IMR-90 (cell line): Measurements from ENCODE around the gene DUS3L. TPM values are rescaled to one million over a fixed set of nuclear protein-coding genes. Genes with fewer than 3 reads are reported as not detected.

Source experiments
- ATAC-seq: fragments of 200-7000 bp; cut with Tn5 transposase; 2 replicates; pipeline ENCODE4 v1.9.1; 2020; ENCODE audit warnings: low read depth, mild to moderate bottlenecking, moderate library complexity
- BruUV-seq: library from RNA; stranded (reverse); fragments of 400-500 nt; replicated peaks from 2 replicates; lab custom pipeline; 2021; lab: Mats Ljungman, UMichigan
- CTCF ChIA-PET: fragments of 300-600 bp; formaldehyde crosslinking; extraction: SDS; loops from one replicate; lab custom pipeline; 2021; ENCODE audit warnings: antibody characterized with exemption; lab: Yijun Ruan, JAX
- POLR2A ChIA-PET: fragments of 300-600 bp; sonication (Branson Sonifier 250); formaldehyde crosslinking; loops from one replicate; lab custom pipeline; 2022; ENCODE audit warnings: antibody characterized with exemption; ENCODE audit not compliant: unreplicated experiment; lab: Charles Lee
- DNase-seq: peaks from one replicate; pipeline ENCODE4 v3.0.0; 2013
- H2AFZ ChIP-seq: replicated peaks from 2 replicates; pipeline ENCODE3; 2013; ENCODE audit warnings: low read length, mild to moderate bottlenecking; ENCODE audit not compliant: poor library complexity
- H2AK5ac ChIP-seq: 2 replicates; pipeline ENCODE4 v1.6.1; 2013; ENCODE audit warnings: low read depth, low read length, inconsistent platforms
- H2AK9ac ChIP-seq: replicated peaks from 2 replicates; pipeline ENCODE3; 2013; ENCODE audit warnings: mild to moderate bottlenecking, low read depth, low read length, moderate library complexity; ENCODE audit not compliant: poor library complexity
- H2BK120ac ChIP-seq: 2 replicates; pipeline ENCODE4 v1.6.1; 2013; ENCODE audit warnings: low read depth, low read length, inconsistent platforms
- H2BK15ac ChIP-seq: 3 replicates; pipeline ENCODE4 v1.6.1; 2013; ENCODE audit warnings: low read depth, low read length, inconsistent platforms
- H2BK20ac ChIP-seq: 2 replicates; pipeline ENCODE4 v1.6.1; 2013; ENCODE audit warnings: low read depth, mild to moderate bottlenecking, inconsistent platforms, low read length, moderate library complexity
- H2BK5ac ChIP-seq: 2 replicates; pipeline ENCODE4 v1.6.1; 2013; ENCODE audit warnings: mild to moderate bottlenecking, low read depth, low read length, inconsistent platforms; ENCODE audit not compliant: poor library complexity, severe bottlenecking
- H3K14ac ChIP-seq: replicated peaks from 2 replicates; pipeline ENCODE4 v1.6.1; 2013; ENCODE audit warnings: low read depth, low read length, inconsistent platforms
- H3K18ac ChIP-seq: 2 replicates; pipeline ENCODE4 v1.6.1; 2013; ENCODE audit warnings: low read depth, low read length, control low read depth
- H3K23ac ChIP-seq: 2 replicates; pipeline ENCODE4 v1.6.1; 2013; ENCODE audit warnings: low read depth, low read length, inconsistent platforms
- H3K27ac ChIP-seq: 2 replicates; pipeline ENCODE4 v1.5.1; 2013; ENCODE audit warnings: mild to moderate bottlenecking, control low read depth, low read length; ENCODE audit not compliant: insufficient read depth
- H3K27me3 ChIP-seq: 2 replicates; pipeline ENCODE4 v1.6.1; 2013; ENCODE audit warnings: low read length; ENCODE audit not compliant: control insufficient read depth, insufficient read depth
- H3K36me3 ChIP-seq: 2 replicates; pipeline ENCODE4 v1.6.1; 2013; ENCODE audit warnings: low read length, mixed read lengths; ENCODE audit not compliant: control insufficient read depth, insufficient read depth
- H3K4ac ChIP-seq: 2 replicates; pipeline ENCODE4 v1.6.1; 2013; ENCODE audit warnings: low read depth, low read length, inconsistent platforms
- H3K4me1 ChIP-seq: 2 replicates; pipeline ENCODE4 v1.6.1; 2013; ENCODE audit warnings: low read length, mixed read lengths; ENCODE audit not compliant: control insufficient read depth, insufficient read depth
- H3K4me2 ChIP-seq: 2 replicates; pipeline ENCODE4 v1.6.1; 2013; ENCODE audit warnings: low read depth, mild to moderate bottlenecking, control low read depth, low read length, moderate library complexity
- H3K4me3 ChIP-seq: 2 replicates; pipeline ENCODE4 v1.5.1; 2013; ENCODE audit warnings: low read depth, mild to moderate bottlenecking, control low read depth, low read length, moderate library complexity; ENCODE audit not compliant: insufficient read depth
- H3K56ac ChIP-seq: 2 replicates; pipeline ENCODE4 v1.6.1; 2013; ENCODE audit warnings: low read length, inconsistent platforms; ENCODE audit not compliant: insufficient read depth; ENCODE audit errors: extremely low read depth
- H3K79me1 ChIP-seq, 2 experiments: 2 replicates each; pipeline ENCODE4 v1.6.1; 2013; ENCODE audit warnings: low read length in 2 of 2, inconsistent platforms in 1 of 2, low read depth in 1 of 2
- H3K9ac ChIP-seq: 2 replicates; pipeline ENCODE4 v1.6.1; 2013; ENCODE audit warnings: low read depth, low read length, control low read depth
- H3K9me1 ChIP-seq: 2 replicates; pipeline ENCODE4 v1.6.1; 2013; ENCODE audit warnings: low read length, inconsistent platforms; ENCODE audit not compliant: insufficient read depth
- H3K9me3 ChIP-seq: 2 replicates; pipeline ENCODE4 v1.6.1; 2013; ENCODE audit warnings: low read length; ENCODE audit not compliant: control insufficient read depth, insufficient read depth
- H4K20me1 ChIP-seq: 2 replicates; pipeline ENCODE4 v1.6.1; 2013; ENCODE audit warnings: low read length, inconsistent platforms; ENCODE audit not compliant: insufficient read depth
- H4K5ac ChIP-seq: 2 replicates; pipeline ENCODE4 v1.6.1; 2013; ENCODE audit warnings: mild to moderate bottlenecking, low read depth, low read length, control low read depth
- H4K8ac ChIP-seq, 2 experiments: 2 replicates each; pipeline ENCODE4 v1.6.1; 2013; ENCODE audit warnings: low read depth in 2 of 2, low read length in 2 of 2, control low read depth in 1 of 2, inconsistent platforms in 1 of 2
- H4K91ac ChIP-seq: 2 replicates; pipeline ENCODE4 v1.6.1; 2013; ENCODE audit warnings: low read depth, low read length, inconsistent platforms; ENCODE audit not compliant: insufficient read depth
- BHLHE40 ChIP-seq: fragments of 150-350 bp; IDR thresholded peaks from 2 replicates; pipeline ENCODE4 v1.6.1; 2016; ENCODE audit warnings: mild to moderate bottlenecking, low read depth, low read length
- CEBPB ChIP-seq: IDR thresholded peaks from 2 replicates; pipeline ENCODE4 v1.6.1; 2012; ENCODE audit warnings: low read depth, low read length, improper control_type of control experiment
- CHD1 ChIP-seq: IDR thresholded peaks from 2 replicates; pipeline ENCODE4 v1.6.1; 2012; ENCODE audit warnings: low read depth, low read length, improper control_type of control experiment
- CTCF ChIP-seq: conservative IDR thresholded peaks from 2 replicates; pipeline ENCODE4 v1.5.1; 2012; ENCODE audit warnings: mild to moderate bottlenecking, low read depth, low read length, improper control_type of control experiment
- FOS ChIP-seq: fragments of 150-350 bp; IDR thresholded peaks from 2 replicates; pipeline ENCODE4 v1.6.1; 2016; ENCODE audit warnings: low read depth, low read length
- MAFK ChIP-seq: IDR thresholded peaks from 2 replicates; pipeline ENCODE4 v1.6.1; 2012; ENCODE audit warnings: low read depth, low read length, improper control_type of control experiment
- MXI1 ChIP-seq: IDR thresholded peaks from 2 replicates; pipeline ENCODE4 v1.6.1; 2012; ENCODE audit warnings: low read depth, mild to moderate bottlenecking, low read length, moderate library complexity, borderline replicate concordance
- POLR2A ChIP-seq: IDR thresholded peaks from 2 replicates; pipeline ENCODE4 v1.6.1; 2012; ENCODE audit warnings: mild to moderate bottlenecking, low read depth, low read length
- RAD21 ChIP-seq: IDR thresholded peaks from 2 replicates; pipeline ENCODE4 v1.6.1; 2012; ENCODE audit warnings: low read length, improper control_type of control experiment
- RFX5 ChIP-seq: IDR thresholded peaks from 2 replicates; pipeline ENCODE4 v1.8.0; 2012; ENCODE audit warnings: low read depth, mild to moderate bottlenecking, low read length, moderate library complexity
- SMC3 ChIP-seq: fragments of 150-350 bp; IDR thresholded peaks from 2 replicates; pipeline ENCODE4 v1.6.1; 2016; ENCODE audit warnings: low read depth, mild to moderate bottlenecking, antibody characterized with exemption, low read length, moderate library complexity
- WGBS, 2 experiments: methylation state at CpG; one replicate each; pipeline versions ENCODE4 v1.1.5 to v1.1.7; 2013; ENCODE audit warnings: missing lambda C conversion rate in 2 of 2; ENCODE audit not compliant: insufficient read length in 1 of 2; ENCODE audit errors: extremely low coverage in 2 of 2; 5-methylcytosine and 5-hydroxymethylcytosine counted together
- dilution Hi-C: fragments of 300-500 bp; cut with HindIII; formaldehyde crosslinking; loops from one replicate; pipeline ENCODE4 v1.14.3; 2018; ENCODE audit warnings: low sequenced_read_pairs; ENCODE audit not compliant: unreplicated experiment
- in situ Hi-C: fragments of 300-500 bp; cut with MboI; formaldehyde crosslinking; loops from 3 replicates; pipeline ENCODE4 v1.14.3; 2019; ENCODE audit warnings: low sequenced_read_pairs, inconsistent platforms, mixed read lengths
- intact Hi-C: fragments of 100-400 bp; cut with micrococcal nuclease; formaldehyde crosslinking; loops from 2 replicates; pipeline ENCODE4 v1.10.0; 2022
- polyA plus RNA-seq, 3 experiments: library from polyadenylated mRNA; depleted of rRNA; stranded (reverse); fragments of >200 nt; gene quantifications; 2 replicates each; pipeline ENCODE4 v1.2.3, GENCODE V29; 2012; ENCODE audit warnings: low replicate concordance in 1 of 3
- total RNA-seq: library from RNA; depleted of rRNA; stranded (reverse); fragments of >200 nt; gene quantifications from 2 replicates; pipeline ENCODE4 v1.2.3, GENCODE V29; 2012
- TF ChIP-seq, protein P1 (sequence below): fragments of 150-350 bp; IDR thresholded peaks from 2 replicates; pipeline ENCODE4 v1.6.1; 2017; ENCODE audit warnings: mild to moderate bottlenecking, antibody characterized with exemption, low read length, low read depth
- TF ChIP-seq, protein P2 (sequence below): fragments of 150-350 bp; IDR thresholded peaks from 2 replicates; pipeline ENCODE4 v1.6.1; 2016; ENCODE audit warnings: low read depth, mild to moderate bottlenecking, low read length, moderate library complexity, borderline replicate concordance

The DUS3L gene
- total and polyA plus RNA-seq, 2 of the 4 experiments (the other 2 are of a cell fraction) = 12.4 to 21.3 TPM

DNA sequence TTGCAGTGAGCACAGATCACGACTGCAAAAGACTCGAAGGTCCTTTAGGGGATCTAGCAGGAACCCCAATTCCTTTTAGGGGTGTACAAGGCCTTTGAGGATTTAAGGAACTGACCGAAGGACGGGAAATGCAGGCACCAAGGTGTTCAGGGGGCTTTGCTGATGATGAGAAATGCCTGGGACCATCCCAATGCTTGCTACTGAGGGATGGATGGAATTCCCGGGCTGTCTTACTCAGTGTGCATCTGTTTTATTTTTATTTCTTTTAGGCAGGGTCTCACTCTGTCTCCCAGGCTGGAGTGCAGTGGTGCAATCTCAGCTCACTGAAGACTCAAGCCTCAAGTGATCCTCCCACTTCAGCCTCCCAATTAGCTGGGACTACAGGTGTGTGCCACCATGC, 17.7 kb downstream of the DUS3L start:
- Histone ChIP-seq H4K8ac (peak overlapping the region; percentile 67 to 86; a peak in 2 of 4 replicates), H3K4me3 (no peak overlapping the region), H4K20me1 (no peaks in the 10 kb centered on the region), H3K4me1 (peaks cover 4% of the 10 kb centered on the region), H3K79me1 (no peaks in the 10 kb centered on the region), H2AK5ac (no peak overlapping the region), H3K56ac (no peak overlapping the region), H3K14ac (0 out of 2 replicates have a peak overlapping the region, but pooled peaks have one; percentile 4), H3K27ac (no peak overlapping the region), H2AFZ (peak overlapping the region; percentile 1), H2BK120ac (peak overlapping the region; percentile 58), H3K27me3 (no peaks in the 10 kb centered on the region), H3K9me3 (no peaks in the 10 kb centered on the region), H3K18ac (no peak overlapping the region), H3K9ac (no peak overlapping the region), H3K9me1 (no peaks in the 10 kb centered on the region), H3K36me3 (no peaks in the 10 kb centered on the region), H2BK5ac (no peak overlapping the region), H2AK9ac (peak overlapping the region; percentile 12), H4K5ac (no peak overlapping the region; the same call in 1 of the 2 replicates), H2BK15ac (peak overlapping the region; percentile 0; the same call in 2 of the 3 replicates), H2BK20ac (peak overlapping the region; percentile 79), H3K23ac (no peak overlapping the region), H3K4me2 (no peak overlapping the region), H3K4ac (peak overlapping the region; percentile 75), H4K91ac (peak overlapping the region; percentile 79)
- in situ Hi-C loops (no loop called here), intact Hi-C loops (loop anchor here (1.0 kb wide), 1 partner anchor 21 kb away; no protein-coding TSS in a partner anchor), dilution Hi-C loops (no loop called here)
- ATAC-seq = peak; percentile 12; the same call in 1 of the 2 replicates
- ChIA-PET CTCF (interaction anchor here (0.6 kb wide), 1 partner anchor 30 kb away, joined by 4 read pairs; no protein-coding TSS in a partner anchor), POLR2A (no interaction called here)
- 92% methylated on average over 2 of the region's 5 CpGs; no CpG with 5 or more reads in 1 of the 2 experiments for WGBS, 2 experiments
- no peak for DNase-seq
- TF ChIP-seq SMC3 (no peak), CTCF (no peak), RAD21 (no peak), CHD1 (no peak), FOS (no peak), BHLHE40 (no peak), CEBPB (no peak), RFX5 (no peak), POLR2A (no peak), MXI1 (no peak), MAFK (no peak)
- TF ChIP-seq, protein P1, sequence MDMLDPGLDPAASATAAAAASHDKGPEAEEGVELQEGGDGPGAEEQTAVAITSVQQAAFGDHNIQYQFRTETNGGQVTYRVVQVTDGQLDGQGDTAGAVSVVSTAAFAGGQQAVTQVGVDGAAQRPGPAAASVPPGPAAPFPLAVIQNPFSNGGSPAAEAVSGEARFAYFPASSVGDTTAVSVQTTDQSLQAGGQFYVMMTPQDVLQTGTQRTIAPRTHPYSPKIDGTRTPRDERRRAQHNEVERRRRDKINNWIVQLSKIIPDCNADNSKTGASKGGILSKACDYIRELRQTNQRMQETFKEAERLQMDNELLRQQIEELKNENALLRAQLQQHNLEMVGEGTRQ = no peak
- TF ChIP-seq, protein P2, sequence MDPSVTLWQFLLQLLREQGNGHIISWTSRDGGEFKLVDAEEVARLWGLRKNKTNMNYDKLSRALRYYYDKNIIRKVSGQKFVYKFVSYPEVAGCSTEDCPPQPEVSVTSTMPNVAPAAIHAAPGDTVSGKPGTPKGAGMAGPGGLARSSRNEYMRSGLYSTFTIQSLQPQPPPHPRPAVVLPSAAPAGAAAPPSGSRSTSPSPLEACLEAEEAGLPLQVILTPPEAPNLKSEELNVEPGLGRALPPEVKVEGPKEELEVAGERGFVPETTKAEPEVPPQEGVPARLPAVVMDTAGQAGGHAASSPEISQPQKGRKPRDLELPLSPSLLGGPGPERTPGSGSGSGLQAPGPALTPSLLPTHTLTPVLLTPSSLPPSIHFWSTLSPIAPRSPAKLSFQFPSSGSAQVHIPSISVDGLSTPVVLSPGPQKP = no peak
- no TSS peak for BruUV-seq
